ENCODE results near the gene CLTA.
"Not testable (repeated sequence)": the region's sequence is repeated elsewhere in the genome, so short reads cannot be mapped to it uniquely, and the experiment has no call there.

Gene CLTA

DNA sequence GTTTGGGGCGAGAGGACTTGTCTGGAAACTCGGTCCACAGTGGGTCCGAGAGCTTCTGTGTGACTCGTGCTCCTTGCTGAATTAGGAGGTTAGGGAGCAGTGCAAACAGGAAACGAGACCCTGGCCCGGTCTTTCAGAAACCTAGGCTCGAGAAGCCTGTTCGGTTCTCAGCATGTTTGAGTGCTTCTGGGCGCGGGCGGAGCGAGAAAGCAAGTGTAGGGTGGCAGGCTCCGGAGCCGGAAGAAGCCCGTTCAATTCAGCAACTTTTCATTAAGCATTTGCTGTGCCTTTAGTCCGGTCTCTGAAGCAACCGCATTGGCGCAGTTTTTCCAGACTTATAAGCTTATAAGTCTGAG lies 547 bp downstream of the CLTA start:
- FAIRE-seq = no peak

DNA sequence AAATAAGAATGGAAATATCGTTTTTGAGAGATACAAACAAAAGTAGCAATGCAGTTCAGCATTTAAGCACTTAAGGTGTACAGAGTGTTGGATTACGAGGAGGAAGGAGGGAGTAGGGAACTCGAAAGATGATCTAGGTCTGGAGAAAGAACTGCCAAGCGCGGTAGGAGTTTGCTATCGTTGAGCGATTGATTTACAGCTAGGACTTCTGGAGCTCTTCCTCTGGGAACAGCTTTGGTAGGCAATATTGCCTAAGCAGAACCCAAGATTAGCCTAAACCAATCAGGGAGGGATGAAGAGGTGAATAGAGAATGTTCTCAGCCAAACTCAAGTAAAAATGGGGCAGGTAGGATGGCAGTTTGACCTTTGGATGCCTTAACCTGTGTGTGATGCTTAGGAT lies 965 bp downstream of the CLTA start:
- FAIRE-seq = no peak

DNA sequence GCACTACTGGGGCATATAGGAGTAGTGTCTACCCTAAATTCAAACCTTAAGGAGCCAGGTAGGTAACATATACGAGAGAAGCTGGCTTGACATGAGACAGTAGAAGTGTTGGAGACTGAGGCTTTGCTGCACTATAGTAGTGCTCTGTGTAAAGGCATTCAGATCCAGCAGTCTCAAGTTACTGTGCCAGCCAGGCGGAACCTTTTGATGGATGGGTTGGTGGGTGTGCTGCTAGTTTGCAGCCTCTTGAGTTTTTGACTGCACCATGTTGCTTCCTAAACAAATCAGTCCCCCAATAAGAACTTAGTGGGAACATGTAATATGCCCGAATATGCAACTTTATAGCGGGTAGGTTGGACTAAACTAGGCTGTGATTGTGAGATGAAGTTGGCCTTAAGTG lies 1.5 kb downstream of the CLTA start:
- FAIRE-seq = no peak

DNA sequence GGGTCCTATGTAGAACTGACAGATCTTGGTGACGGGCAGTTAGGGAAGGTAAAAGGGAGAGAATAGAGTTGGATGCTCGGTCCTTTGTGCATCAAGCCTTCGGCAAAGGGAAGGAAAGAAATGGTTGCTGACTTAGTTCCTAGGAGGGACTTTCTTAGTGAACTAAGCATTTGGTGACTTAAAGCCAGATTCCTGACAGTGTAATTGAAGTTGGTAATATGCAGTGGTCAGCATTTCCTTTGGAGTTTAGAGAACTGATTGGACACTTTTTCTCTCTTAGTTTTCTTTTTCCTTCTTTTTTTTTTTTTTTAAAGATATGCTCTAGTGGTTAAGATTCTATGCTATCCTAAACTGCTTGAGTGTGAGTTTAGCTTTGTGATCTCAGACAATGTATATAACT lies 2.3 kb downstream of the CLTA start:
- FAIRE-seq = no peak

DNA sequence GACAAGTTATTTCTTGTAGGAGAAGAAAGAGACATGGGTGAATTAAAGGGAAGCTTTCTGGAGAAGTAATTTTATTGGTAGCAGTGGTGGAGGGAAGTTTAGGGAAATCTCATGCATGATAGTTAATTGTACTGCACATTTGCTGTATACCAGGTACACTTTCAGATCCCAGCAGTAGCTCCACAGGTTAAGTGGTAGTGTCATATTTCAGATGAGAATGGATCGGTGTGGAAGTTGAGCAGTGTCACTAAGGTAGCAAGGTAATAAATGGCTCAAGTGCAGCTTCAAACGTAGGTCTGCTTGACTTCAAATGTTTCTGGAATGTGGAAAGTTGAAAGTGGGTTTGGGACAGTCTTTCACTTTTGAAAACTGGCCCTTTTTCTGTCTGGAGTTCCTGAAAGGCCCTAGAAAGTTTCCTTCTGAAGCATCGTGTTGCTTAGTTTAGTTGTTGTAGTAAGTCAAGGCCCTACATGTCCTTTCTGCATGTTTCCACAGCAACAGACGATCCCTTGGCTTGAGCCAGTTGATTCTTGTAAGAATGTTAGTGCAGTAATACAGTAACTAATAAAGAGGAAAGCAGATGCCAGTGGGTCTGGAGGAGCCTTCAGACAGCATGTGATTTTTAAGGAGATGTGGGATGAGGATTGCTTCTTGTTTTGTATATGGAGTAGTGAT lies 3.7 kb downstream of the CLTA start:
- no peak for FAIRE-seq

DNA sequence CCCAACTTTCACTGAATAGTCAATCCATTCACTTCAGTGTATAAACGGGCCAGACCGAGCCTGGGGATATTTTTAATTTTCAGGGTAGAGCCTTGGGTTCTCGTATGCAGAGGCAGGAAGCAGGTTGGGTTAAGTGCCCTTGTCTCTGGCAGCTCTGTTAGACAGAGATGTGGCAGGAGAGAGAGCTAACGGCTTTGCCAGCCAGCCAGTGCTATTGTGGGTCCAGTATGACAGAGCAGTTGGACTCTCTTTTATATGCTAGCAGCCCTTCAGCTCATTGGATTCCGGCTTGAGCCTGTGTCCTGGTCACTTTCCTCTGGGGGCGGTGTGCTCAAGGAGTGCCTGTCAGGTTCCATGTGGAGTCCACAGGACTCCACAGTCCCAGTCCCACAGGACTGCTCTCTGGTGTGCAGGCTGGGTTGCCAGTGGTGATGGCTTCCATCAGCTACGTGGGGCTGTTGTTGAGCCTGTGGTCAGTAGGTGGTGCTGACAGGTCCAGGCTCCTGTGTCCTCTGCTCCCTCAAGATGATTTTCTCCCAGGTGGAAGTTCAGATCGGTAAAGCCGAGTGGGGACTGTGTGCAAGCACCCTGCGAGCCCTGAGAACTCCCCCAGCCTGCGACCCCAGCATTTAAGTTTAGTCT lies 14.3 kb downstream of the CLTA start:
- no peak for FAIRE-seq

DNA sequence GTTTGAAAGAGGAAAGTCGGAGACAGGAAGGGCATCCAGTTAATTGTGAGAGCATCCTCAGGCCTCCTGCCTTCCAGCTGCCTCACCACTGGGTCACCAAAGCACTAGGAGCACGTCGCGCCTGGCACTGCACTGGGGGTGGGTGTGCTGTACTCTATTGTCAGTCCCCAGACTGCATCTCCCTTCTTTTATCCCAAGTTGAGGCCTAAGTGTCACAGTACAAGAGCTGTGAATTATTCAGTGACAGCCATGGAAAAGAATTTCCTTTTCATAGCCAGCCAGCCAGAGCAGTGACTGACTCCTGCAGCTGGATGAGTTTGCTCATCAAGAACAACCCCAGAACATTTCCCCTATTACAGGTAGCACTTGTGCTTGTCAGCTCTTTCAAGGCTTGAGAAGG lies 16.3 kb downstream of the CLTA start:
- no peak for FAIRE-seq

DNA sequence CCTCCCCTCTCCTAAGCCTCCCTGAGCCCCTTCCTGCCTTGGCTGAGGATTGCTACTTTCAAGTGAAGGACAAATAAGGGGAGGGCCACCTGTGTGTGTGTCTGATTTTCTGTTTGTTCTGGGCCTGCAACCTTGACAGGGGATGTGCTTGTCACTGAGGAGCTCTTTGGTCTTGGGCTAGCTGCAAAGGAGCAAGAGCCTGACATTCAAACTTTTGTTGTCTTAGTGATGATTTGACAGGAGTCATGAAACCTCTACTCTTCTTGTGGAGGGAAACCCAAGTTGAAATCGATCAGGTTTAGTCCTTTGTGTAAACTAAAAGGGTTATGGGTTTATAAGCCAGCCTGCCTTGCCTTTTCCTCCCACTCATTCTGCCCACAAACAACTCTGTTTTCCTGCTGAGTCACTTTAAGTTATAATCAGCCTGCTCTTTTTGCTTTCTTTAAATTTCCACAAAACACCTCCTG lies 16.9 kb downstream of the CLTA start:
- FAIRE-seq = no peak

DNA sequence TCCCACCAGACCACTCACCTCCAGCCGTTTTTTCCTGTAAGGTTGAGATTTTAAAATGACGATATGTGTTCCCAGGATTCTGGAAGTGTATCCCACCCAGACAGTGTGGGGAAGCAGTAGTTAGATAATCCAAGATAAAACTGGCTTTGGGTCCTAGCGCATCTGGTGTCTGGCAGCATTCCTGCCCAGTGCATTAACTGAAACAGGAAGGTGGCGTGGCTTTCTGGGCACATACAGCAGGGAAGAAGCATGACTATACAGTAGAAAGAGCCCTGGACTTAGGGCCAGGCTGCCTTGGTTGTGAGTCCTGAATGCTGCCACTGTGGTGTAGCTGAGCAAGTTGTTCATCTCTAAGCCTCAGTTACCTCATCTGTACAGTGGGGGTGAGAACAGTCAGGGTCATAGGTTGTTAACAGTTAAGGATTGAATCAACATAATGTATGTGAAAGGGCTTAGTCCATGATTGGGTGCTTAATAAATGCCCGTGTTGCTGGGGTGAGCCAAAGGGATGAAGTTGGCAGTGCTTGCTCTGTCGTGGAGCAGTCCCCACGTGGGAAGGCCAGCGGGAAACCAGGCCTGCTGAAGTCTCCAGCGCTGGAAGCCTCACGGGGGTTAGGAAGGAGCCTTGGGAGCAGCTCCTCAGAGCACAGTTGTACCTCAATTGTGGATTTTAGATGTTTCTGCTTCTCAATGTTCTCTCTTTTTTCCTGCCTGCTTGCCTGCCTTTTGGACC lies 18.0 kb downstream of the CLTA start:
- FAIRE-seq = no peak

DNA sequence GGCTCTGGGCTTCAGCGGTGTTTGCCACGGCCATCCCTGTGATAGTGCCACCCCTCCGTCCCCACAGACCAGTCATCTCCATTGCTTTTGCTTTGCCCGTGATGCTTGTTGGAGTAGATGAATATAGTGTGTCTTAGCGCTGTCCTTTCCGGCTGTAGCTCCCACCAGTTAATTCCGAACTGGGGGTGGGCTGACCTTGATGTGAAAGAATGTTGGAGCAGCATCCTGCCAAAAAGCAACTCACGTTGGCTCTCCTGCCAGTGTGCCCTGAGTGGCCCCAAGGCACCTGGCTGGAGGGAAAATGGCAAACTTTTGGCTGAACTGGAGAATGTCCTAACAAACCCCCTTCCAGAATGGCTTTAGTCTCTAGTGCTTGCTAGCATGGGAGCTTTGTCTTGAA lies 20.0 kb downstream of the CLTA start:
- FAIRE-seq = no peak

DNA sequence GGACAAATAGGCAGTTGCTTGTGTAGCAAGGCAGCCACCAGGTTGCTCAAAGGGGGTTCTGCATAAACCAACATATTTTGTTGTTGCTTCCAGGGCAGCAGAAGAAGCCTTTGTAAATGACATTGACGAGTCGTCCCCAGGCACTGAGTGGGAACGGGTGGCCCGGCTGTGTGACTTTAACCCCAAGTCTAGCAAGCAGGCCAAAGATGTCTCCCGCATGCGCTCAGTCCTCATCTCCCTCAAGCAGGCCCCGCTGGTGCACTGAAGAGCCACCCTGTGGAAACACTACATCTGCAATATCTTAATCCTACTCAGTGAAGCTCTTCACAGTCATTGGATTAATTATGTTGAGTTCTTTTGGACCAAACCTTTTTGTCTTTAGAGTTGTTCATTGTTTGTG lies 20.8 kb downstream of the CLTA start:
- FAIRE-seq = no peak

DNA sequence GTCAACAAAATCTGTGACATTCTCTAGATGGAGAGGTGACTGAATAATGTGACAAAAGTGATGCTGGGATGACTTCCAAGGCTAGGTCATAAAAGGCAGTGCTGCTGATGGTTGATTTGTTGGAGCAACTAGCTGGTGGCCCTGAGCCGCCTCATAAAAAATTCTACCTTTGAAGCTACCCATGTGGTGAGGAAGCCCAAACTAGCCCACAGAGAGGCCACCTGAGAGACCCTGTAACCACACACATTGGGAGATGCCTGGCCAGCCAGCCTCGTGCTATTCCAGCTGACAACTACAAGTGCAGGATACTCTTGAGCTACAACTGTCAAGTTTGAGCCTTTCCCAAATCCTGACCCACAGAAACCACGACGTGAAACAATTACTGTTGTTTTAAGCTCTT lies 22.7 kb downstream of the CLTA start:
- no peak for FAIRE-seq

DNA sequence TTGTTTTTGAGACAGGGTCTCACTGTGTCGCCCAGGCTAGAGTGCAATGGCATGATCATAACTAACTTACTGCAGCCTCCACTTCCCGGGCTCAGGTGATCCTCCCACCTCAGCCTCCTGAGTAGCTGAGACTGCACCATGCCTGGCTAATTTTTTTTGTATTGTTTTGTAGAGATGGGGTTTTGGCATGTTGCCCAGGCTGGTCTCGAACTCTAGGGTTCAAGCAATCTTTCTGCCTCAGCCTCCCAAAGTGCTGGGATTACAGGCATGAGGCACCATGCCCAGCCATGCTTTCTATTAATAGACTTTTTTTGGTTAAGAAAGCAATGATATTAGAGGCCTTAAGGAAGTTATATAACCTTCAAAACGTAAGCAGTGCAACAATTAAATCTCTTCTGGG lies 23.3 kb downstream of the CLTA start:
- FAIRE-seq = no peak

DNA sequence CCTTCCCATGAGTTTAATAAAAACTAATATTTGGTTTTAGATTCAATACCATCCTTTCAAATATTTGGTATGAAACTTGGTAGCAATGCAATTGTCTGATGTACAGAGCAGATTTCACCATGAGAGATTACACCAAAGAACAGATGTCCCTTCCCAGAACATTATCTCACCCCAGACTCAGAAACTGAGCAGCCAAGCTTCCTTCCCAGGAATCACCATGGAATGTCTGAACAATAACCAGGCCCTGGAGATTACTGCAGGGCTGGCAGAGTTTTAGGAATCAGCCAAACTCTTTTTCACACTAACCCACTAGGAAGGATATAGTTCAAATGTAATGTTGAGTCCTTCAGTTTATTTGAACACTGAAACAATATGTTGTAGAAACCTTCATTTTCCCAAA lies 23.9 kb downstream of the CLTA start:
- FAIRE-seq = no peak

DNA sequence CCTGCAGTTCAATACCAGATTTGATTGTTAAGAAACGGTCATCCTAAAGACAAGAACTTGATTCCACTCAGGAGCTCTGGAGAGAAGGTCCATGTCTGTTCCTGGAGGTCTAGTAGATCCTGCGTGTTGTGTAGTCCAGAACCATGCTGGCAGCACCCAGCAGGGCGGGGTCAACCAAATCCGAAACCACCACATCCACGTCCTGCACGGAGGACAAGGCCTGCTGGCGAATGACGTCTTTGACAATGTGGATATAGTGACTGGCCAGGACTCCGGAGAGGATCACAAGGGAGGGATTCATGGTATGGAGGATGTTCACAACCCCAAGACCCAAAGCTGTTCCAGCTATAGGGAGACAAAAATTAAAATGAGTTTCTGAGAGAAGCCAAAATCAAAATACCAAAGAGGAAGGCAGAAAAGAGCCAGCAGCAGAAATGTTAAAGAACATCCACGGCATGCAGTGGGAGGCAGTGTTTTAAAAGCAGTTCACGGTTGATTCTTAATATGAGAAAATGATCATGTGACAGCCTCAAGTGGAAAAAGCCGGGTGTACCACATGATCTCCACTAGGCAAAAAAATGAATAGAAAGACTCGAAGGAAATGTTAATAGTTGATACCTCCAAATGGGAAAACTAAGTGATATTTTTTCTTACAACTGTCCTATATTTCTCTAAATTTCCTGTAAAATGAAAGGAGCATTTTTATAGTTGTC lies 26.7 kb downstream of the CLTA start:
- FAIRE-seq = no peak

DNA sequence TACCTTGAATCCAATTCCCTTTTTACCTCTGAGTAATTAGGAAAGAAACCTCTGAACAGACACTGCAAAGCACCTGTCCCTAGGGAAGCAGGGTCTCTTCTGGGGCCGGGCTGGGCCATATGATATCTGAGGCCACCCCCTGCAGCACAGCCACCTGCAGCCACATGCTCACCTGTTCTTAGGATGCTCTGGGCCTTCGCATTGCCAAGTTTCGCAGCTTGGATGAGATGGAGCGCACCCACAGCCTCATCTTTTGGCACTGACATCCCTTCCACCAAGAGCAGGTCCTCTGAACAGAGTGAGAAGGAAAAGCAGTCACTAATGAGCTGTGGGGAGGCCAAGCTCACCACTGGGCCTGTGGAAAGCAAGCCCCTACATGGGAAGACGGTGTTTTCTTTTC lies 27.3 kb downstream of the CLTA start:
- FAIRE-seq = no peak

DNA sequence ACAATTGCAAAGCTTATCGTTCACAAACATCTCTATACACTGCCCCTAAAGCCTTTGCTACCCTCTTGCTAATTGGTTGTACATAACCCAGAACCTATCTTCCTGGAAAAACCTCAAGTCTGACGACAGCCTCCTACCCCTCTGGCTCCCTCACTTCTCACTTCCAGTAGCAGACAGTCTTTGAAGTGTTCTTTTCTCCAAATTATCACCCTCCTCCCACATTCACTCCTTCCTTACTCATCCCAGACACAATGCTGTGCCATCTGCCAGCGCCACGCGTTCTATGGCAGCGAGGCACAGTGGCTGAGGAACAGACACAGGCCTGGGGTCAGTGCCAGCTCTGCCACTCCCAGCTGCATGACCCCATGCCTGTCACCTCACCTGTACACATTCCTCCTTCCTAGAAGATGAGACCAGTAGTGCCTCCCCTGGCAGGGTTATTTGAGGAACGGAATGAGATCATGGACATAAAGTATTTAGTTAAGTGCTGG lies 27.7 kb downstream of the CLTA start:
- no peak for FAIRE-seq

DNA sequence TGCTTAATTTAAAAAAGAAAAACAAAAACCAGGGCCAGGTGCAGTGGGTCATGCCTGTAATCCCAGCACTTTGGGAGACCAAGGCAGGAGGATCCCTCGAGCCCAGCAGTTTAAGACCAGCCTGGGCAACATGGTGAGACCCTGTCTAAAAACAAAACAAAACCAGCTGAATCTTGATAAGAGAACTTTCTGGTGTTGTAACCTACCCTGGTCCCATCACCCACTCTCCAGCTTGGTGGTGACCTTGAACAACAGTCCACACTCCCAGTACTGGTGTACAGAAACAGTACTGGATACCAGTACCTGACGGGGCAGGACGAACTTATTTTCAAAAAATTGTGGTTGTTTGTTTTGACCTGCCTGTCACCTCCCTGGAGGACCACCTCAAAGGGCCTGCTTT lies 30.9 kb downstream of the CLTA start:
- no peak for FAIRE-seq

DNA sequence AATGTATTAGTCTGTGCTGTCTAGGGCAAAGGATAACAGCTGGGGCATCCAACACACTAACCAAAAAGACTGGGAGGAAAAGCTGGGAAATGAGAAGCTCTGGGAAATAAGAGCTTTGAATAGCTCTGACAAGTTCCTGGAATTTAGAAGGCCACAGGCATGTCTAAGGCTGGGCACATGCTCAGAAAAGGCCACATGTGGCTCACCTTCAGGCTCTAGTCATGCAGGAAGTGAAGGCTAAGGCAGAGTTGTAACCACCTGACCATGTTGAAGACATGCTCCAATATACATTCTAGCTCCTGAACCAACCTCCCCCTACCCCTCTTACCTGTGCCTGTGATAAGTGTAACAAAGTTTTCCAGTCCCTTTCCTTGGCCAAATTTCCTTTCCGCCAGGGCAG lies 31.7 kb downstream of the CLTA start:
- no peak for FAIRE-seq

DNA sequence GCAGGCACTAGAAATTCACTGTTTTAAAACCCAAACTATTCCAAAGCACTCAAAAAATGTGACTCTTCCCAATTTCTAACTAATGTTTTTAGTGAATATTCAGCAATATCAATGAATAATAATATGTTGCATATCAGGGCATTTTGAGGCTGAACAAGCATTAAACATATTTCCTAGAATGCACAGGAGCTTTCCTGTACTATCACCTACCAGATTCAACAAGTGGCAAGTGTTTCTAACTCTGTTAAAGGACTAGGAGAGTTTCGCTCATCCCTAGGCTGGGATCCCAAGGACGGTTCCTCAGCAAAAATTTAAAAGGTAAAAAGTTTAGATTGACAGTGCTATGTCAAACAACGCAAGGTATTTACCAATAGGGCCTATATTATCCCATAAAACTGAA lies 46.5 kb downstream of the CLTA start:
- FAIRE-seq = no peak

DNA sequence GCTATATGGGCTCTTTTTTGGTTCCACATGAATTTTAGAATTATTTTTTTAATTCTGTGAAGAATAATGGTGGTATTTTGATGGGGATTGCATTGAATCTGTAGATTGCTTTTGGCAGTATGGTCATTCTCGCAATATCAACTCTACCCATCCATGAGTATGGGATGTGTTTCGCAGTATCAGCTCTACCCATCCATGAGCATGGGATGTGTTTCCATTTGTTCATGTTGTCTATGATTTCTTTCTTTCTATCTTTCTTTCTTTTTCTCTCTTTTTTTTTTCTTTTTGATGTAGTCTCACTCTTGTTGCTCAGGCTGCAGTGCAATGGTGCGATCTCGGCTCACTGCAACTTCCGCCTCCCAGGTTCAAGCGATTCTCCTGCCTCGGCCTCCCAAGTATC lies 48.5 kb downstream of the CLTA start:
- FAIRE-seq = not testable (repeated sequence)

DNA sequence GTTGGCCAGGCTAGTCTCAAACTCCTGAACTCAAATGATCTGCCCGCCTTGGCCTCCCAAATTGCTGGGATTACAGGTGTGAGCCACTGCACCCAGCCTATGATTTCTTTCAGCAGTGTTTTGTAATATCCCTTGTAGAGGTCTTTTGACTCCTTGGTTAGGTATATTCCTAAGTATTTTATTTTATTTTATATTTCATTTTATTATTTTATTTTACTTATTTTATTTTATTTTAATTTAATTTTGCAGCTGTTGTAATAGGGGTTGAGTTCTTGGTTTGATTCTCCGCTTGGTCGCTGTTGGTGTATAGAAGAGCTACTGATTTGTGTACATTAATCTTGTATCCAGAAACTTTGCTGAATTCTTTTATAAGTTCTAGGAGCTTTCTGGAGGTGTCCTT lies 49.0 kb downstream of the CLTA start:
- not testable (repeated sequence) for FAIRE-seq

DNA sequence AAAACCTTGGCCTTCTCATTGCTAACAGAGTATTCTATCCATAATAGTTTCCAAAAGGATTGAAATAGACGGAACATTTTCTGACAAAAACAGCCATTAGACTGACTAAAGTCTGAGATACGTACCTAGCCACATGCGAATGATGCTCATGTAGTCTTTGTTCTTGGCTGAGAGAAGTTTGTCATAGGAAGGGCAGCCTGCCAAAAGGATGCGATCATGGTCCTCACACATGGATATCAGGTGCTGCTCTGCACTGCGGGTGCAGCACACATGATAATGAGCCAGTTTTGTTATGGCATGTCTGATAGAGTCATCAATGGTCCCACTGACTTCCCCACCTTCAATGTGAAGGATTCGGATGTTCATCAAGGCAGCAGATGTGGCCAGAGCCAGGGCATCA lies 55.2 kb downstream of the CLTA start:
- no peak for FAIRE-seq

DNA sequence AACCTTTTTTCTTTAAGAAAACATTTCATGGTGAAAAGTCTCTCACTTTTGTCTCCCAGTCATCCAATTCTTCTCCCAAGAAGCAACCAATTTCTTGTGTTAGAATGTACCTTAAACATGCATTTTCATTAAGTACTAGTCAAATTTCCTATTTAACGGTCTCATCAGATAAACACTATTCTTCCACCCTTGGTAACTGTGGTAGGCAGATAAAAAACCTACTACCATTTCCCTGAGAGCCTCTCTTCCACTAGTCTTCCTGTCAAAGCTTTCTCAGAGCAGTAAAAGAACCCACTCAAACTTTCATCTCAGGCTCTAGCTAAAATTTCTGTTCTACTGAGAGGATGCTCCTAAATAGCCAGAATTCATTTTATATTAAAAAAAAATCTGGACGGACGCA lies 56.6 kb downstream of the CLTA start:
- FAIRE-seq = no peak

All from islet of Langerhans (tissue), 1 donor.